Osteocyte (in vitro differentiated cells): ENCODE measurements around the gene OR5A1. TPM values are rescaled to one million over a fixed set of nuclear protein-coding genes. Genes with fewer than 3 reads are reported as not detected.

Experiments
- DNase-seq: peaks from one replicate; pipeline ENCODE4 v3.0.0; 2021; ENCODE audit warnings: mixed read lengths; ENCODE audit not compliant: unreplicated experiment; ENCODE audit errors: extremely low spot score
- H3K27ac Mint-ChIP-seq: one replicate; pipeline ENCODE4 v1.8.0; 2021; ENCODE audit warnings: mild to moderate bottlenecking, mixed read lengths; ENCODE audit not compliant: unreplicated experiment
- H3K27me3 Mint-ChIP-seq: one replicate; pipeline ENCODE4 v1.8.0; 2021; ENCODE audit warnings: mixed read lengths; ENCODE audit not compliant: unreplicated experiment
- H3K36me3 Mint-ChIP-seq: one replicate; pipeline ENCODE4 v1.8.0; 2021; ENCODE audit warnings: mixed read lengths; ENCODE audit not compliant: unreplicated experiment
- H3K4me1 Mint-ChIP-seq: one replicate; pipeline ENCODE4 v1.8.0; 2021; ENCODE audit warnings: mixed read lengths; ENCODE audit not compliant: unreplicated experiment
- H3K4me3 Mint-ChIP-seq: one replicate; pipeline ENCODE4 v1.8.0; 2021; ENCODE audit warnings: mild to moderate bottlenecking, moderate library complexity, mixed read lengths; ENCODE audit not compliant: unreplicated experiment
- H3K9me3 Mint-ChIP-seq: one replicate; pipeline ENCODE4 v1.8.0; 2021; ENCODE audit warnings: mixed read lengths; ENCODE audit not compliant: unreplicated experiment
- CTCF ChIP-seq: fragments of 200-600 bp; sonication (generic); IDR thresholded peaks from 2 replicates; pipeline ENCODE4 v1.5.0; 2021; ENCODE audit warnings: antibody characterized with exemption, mild to moderate bottlenecking, moderate library complexity
- long read RNA-seq: library from polyadenylated mRNA; unstranded; transcript quantifications from one replicate; pipeline ENCODE4 v2.0.0, GENCODE V29; 2021
- total RNA-seq: library from RNA; stranded (reverse); gene quantifications from 2 replicates; pipeline ENCODE4 v1.2.1, GENCODE V29; 2021

Gene OR5A1
- not detected in 2 replicates for total RNA-seq
- long read RNA-seq = 0 reads

- peaks cover 23% of the 10 kb centered on the region for H3K27me3 Mint-ChIP-seq
- H3K4me3 Mint-ChIP-seq = no peak within 1 kb of the TSS
- TF ChIP-seq CTCF = no peak
- no peaks in the 10 kb centered on the region for H3K4me1 Mint-ChIP-seq
- H3K36me3 Mint-ChIP-seq = no peaks in the 10 kb centered on the region
- H3K27ac Mint-ChIP-seq = no peak within 1 kb of the TSS
- no peaks in the 10 kb centered on the region for H3K9me3 Mint-ChIP-seq
- no peak for DNase-seq
Observed at GRCh38 chr11:59436169-59436568, at the start of gene OR5A1. OR5A1 (plus strand) TSS chr11:59436469; CDS start chr11:59443169, 6,700 bp downstream.

GRCh38 chr11:59394186-59394585 is 42.1 kb upstream of the OR5A1 start:
- TF ChIP-seq CTCF = no peak
- Mint-ChIP-seq H3K36me3 (no peaks in the 10 kb centered on the region), H3K4me3 (no peak overlapping the region), H3K27me3 (no peaks in the 10 kb centered on the region), H3K9me3 (peaks cover 5% of the 10 kb centered on the region), H3K4me1 (no peaks in the 10 kb centered on the region), H3K27ac (no peak overlapping the region)
- DNase-seq = no peak

GRCh38 chr11:59400461-59401261 is 35.6 kb upstream of the OR5A1 start:
- no peaks in the 10 kb centered on the region for H3K36me3 Mint-ChIP-seq
- H3K27ac Mint-ChIP-seq = no peak overlapping the region
- peaks cover 36% of the 10 kb centered on the region for H3K9me3 Mint-ChIP-seq
- no peak overlapping the region for H3K4me3 Mint-ChIP-seq
- no peaks in the 10 kb centered on the region for H3K4me1 Mint-ChIP-seq
- DNase-seq = no peak
- TF ChIP-seq CTCF = no peak
- no peaks in the 10 kb centered on the region for H3K27me3 Mint-ChIP-seq

GRCh38 chr11:59401262-59401552 is 35.1 kb upstream of the OR5A1 start:
- Mint-ChIP-seq H3K4me1 (no peaks in the 10 kb centered on the region), H3K27ac (no peak overlapping the region), H3K4me3 (no peak overlapping the region), H3K9me3 (peaks cover 36% of the 10 kb centered on the region), H3K27me3 (no peaks in the 10 kb centered on the region), H3K36me3 (no peaks in the 10 kb centered on the region)
- DNase-seq = no peak
- no peak for TF ChIP-seq CTCF

- no peaks in the 10 kb centered on the region for H3K4me1 Mint-ChIP-seq
- H3K36me3 Mint-ChIP-seq = no peaks in the 10 kb centered on the region
- DNase-seq = no peak
- peaks cover 43% of the 10 kb centered on the region for H3K9me3 Mint-ChIP-seq
- TF ChIP-seq CTCF = no peak
- H3K27ac Mint-ChIP-seq = no peak overlapping the region
- no peak overlapping the region for H3K4me3 Mint-ChIP-seq
- H3K27me3 Mint-ChIP-seq = no peaks in the 10 kb centered on the region
Observed at GRCh38 chr11:59403546-59403945, 32.7 kb upstream of the OR5A1 start.
